Testis (tissue), 3 donors: ENCODE measurements around the gene IFIH1. TPM values are rescaled to one million over a fixed set of nuclear protein-coding genes. Genes with fewer than 3 reads are reported as not detected.
A peak's percentile ranks its signal among the peaks of the same experiment; 100 is the strongest.

Experiments used
- DNase-seq: peaks from one replicate; pipeline ENCODE4 v3.0.0-alpha.2; 2019
- H3K27ac ChIP-seq, 2 donors: fragments of 200-600 bp; sonication (generic); one replicate each; pipeline ENCODE4 v1.5.1; 2019
- H3K27me3 ChIP-seq: fragments of 200-600 bp; sonication (generic); one replicate; pipeline ENCODE4 v1.5.1; 2019
- H3K36me3 ChIP-seq: fragments of 200-600 bp; sonication (generic); one replicate; pipeline ENCODE4 v1.5.1; 2017; ENCODE audit warnings: low read depth; ENCODE audit errors: missing control alignments
- H3K4me1 ChIP-seq: fragments of 200-600 bp; sonication (generic); one replicate; pipeline ENCODE4 v1.5.1; 2019
- H3K4me3 ChIP-seq, 2 donors: fragments of 200-600 bp; sonication (generic); one replicate each; pipeline ENCODE4 v1.5.1; 2017 to 2019
- H3K9me3 ChIP-seq: fragments of 200-600 bp; sonication (generic); one replicate; pipeline ENCODE4 v1.5.1; 2017
- POLR2A ChIP-seq: fragments of 450-650 bp; IDR thresholded peaks from one replicate; pipeline ENCODE4 v1.6.1; 2017; ENCODE audit warnings: antibody characterized with exemption, mild to moderate bottlenecking, moderate library complexity
- WGBS, 2 donors: methylation state at CpG; one replicate each; pipeline ENCODE4 v1.1.5; 2018; 5-methylcytosine and 5-hydroxymethylcytosine counted together
- intact Hi-C: fragments of 100-400 bp; cut with DNase I; formaldehyde crosslinking; loops from one replicate; pipeline ENCODE4 v1.15.1; 2023; ENCODE audit warnings: low total_unique reads
- polyA plus RNA-seq: library from polyadenylated mRNA; stranded (reverse); fragments of 350-450 nt; fragmentation: Illumina TruSeq; extraction: RNeasy Lipid Tissue Mini Kit (QIAGEN cat#74804); gene quantifications from one replicate; pipeline ENCODE4 v1.2.3, GENCODE V29; 2014; ENCODE audit warnings: low read depth, low replicate concordance; ENCODE audit not compliant: insufficient read depth
- total RNA-seq, 2 donors: library from RNA; depleted of rRNA; stranded (reverse); fragments of >200 nt; gene quantifications; one replicate each; pipeline ENCODE4 v1.2.3, GENCODE V29; 2016
- TF ChIP-seq, protein P1 (sequence below), 3 experiments: fragments of 450-650 bp in 2 of 3; fragments of 200-600 bp in 1 of 3; sonication (generic) in 1 of 3; IDR thresholded peaks; one replicate each; pipeline ENCODE4 v1.5.1; 2016 to 2019; ENCODE audit warnings: antibody characterized with exemption in 3 of 3, mild to moderate bottlenecking in 2 of 3, moderate library complexity in 1 of 3

The IFIH1 gene
- total and polyA plus RNA-seq, 3 donors from 2014 or later: 6.0 to 12.8 (median 8.2) TPM

DNA sequence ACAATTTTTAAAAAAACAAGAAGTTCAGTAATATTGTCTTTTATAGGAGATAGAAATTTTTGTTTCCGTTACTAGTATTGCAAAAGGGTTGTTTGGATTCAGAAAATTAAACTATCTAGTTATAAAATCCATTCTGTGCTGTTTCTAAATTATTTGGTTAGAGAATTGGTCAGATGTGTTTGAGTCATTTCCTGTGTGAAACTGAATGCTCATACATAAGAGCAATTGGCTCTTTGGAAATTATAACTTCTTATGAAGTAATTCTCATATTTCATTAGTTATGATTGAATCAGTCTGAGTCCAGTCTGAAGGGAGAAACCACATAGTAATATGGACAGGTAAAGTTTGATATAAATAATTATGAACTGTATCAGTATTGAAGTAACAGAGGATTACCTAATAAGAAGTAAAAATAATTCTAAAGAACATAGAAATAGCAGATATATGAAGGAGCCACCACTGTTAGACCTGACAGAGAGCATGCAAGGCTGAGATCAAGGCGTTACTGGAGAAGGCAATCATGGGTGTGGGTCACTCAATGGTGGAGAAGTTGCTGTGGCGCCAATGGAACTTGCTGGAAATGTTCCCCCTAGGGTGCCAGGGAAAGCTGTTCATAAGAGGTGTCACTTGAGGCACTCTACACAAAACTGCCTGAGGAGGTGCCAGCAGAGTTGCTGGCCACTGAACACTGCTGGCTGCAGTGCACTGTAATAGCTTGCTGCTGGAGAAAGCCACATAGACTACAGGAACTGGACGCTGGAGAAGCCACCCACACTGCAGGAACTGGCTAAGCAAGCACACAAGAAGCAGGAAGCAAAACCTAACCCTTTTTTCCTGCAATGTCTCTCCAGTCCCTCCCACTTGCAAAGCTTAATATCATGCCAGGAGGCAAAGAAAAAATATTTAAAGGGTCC lies 57.2 kb downstream of the IFIH1 start:
- no peak overlapping the region for H3K4me3 ChIP-seq
- H3K36me3 ChIP-seq: no peaks in the 10 kb centered on the region
- intact Hi-C loops: no loop called here
- 63 to 65% methylated on average over 4 of the region's 4 CpGs for WGBS, 2 donors
- H3K27ac ChIP-seq: no peak overlapping the region
- DNase-seq: peak; percentile 41
- no peaks in the 10 kb centered on the region for H3K4me1 ChIP-seq
- TF ChIP-seq, protein P1, sequence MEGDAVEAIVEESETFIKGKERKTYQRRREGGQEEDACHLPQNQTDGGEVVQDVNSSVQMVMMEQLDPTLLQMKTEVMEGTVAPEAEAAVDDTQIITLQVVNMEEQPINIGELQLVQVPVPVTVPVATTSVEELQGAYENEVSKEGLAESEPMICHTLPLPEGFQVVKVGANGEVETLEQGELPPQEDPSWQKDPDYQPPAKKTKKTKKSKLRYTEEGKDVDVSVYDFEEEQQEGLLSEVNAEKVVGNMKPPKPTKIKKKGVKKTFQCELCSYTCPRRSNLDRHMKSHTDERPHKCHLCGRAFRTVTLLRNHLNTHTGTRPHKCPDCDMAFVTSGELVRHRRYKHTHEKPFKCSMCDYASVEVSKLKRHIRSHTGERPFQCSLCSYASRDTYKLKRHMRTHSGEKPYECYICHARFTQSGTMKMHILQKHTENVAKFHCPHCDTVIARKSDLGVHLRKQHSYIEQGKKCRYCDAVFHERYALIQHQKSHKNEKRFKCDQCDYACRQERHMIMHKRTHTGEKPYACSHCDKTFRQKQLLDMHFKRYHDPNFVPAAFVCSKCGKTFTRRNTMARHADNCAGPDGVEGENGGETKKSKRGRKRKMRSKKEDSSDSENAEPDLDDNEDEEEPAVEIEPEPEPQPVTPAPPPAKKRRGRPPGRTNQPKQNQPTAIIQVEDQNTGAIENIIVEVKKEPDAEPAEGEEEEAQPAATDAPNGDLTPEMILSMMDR (IDR thresholded peaks at IDR 0.05): no peak
- no peak for TF ChIP-seq POLR2A
- H3K27me3 ChIP-seq: no peaks in the 10 kb centered on the region
- no peaks in the 10 kb centered on the region for H3K9me3 ChIP-seq

DNA sequence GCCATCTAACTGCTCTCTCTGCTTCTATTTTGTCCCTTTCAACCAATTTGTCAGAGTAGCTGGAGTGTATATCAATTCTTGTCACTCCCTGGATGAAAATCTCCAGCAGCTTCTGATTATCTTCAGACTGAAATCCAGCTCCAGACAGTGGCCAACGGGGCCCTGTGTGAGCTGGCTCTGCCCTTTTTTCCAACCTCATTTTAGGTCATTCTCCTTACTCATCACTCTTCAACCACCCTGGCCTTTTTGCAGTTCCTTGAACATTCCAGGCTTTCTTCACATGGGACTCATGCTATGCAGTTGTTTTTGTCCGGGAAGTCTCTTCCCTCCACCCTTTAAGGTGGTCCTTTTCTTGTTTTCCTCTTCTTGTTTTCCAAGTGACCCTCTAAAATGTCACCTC lies 59.8 kb downstream of the IFIH1 start:
- TF ChIP-seq, protein P1 (IDR thresholded peaks at IDR 0.05): no peak
- no peak for TF ChIP-seq POLR2A
- H3K4me1 ChIP-seq: no peaks in the 10 kb centered on the region
- H3K27me3 ChIP-seq: no peaks in the 10 kb centered on the region
- intact Hi-C loops: no loop called here
- H3K27ac ChIP-seq: no peak overlapping the region
- H3K36me3 ChIP-seq: no peaks in the 10 kb centered on the region
- 81 to 86% methylated on average over 2 of the region's 2 CpGs for WGBS, 2 donors
- H3K9me3 ChIP-seq: no peaks in the 10 kb centered on the region
- no peak overlapping the region for H3K4me3 ChIP-seq
- DNase-seq: no peak

DNA sequence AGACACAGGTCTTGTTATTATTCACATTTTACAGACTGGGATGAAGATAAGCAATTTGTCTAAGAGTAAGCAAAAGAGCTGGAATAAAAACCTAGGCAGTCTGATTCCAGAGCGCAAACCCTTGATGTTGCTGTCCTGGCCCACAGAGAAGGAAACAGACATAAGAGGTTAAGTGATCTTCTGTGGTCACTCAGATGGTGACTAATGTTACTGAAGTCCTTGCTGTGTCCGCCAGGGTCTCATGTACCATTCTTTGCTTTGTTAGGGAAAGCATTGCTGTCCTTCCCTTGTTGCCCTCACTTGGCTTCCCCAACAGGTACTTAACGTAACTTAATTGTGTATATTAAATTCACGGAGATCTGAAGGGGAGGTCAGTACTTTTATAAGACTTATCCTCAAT lies 60.3 kb downstream of the IFIH1 start:
- Histone ChIP-seq H3K36me3 (no peaks in the 10 kb centered on the region), H3K27ac (no peak overlapping the region), H3K4me3 (no peak overlapping the region), H3K9me3 (no peaks in the 10 kb centered on the region), H3K4me1 (no peaks in the 10 kb centered on the region), H3K27me3 (no peaks in the 10 kb centered on the region)
- DNase-seq: no peak
- 89% methylated on average over 4 of the region's 4 CpGs for WGBS, 2 donors
- intact Hi-C loops: no loop called here
- TF ChIP-seq, protein P1 (IDR thresholded peaks at IDR 0.05): no peak
- TF ChIP-seq POLR2A: no peak

DNA sequence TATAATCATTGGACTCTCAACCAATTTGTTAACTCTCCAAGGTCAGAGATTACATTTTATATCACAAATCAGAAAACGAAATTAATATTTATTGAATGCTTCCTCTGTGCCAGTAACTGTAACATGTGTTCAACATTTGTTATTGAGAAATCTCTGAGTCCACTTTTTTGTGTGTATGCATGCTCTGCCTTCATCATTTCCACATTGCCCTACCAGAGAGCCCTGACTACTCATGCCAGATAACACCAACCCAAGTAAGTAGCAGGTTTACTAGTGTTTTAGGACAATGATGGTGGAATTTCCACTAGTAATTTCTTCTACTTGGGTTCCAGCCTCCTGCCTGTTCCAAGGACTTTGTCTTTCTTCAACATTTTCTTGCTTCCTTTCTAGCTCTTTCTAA lies 61.1 kb downstream of the IFIH1 start:
- Histone ChIP-seq H3K4me1 (no peaks in the 10 kb centered on the region), H3K9me3 (no peaks in the 10 kb centered on the region), H3K27ac (no peak overlapping the region), H3K4me3 (no peak overlapping the region), H3K27me3 (no peaks in the 10 kb centered on the region), H3K36me3 (no peaks in the 10 kb centered on the region)
- no peak for DNase-seq
- WGBS, 2 donors: 32 to 62% methylated on average over 1 of the region's 1 CpG
- TF ChIP-seq POLR2A: no peak
- TF ChIP-seq, protein P1 (IDR thresholded peaks at IDR 0.05): no peak
- intact Hi-C loops: no loop called here

DNA sequence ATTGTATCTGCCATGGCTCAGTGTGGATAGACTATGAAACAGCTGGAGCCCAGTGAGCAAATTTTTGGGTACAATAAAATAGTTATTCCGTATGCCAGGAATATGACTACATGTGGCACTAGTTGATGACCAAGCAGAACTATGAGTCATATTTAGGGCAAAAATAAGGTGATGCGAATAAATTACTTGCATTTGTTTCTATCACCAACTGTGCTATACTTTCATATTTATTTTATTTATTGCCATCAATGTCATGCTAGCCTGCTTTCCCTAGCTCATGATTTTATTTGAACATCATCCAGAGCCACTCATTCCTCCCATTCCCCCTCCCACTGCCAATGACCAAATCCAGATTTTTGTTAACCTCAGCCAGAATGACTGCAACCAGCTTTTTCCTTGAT lies 61.9 kb downstream of the IFIH1 start:
- intact Hi-C loops: no loop called here
- 81 to 89% methylated on average over 2 of the region's 2 CpGs for WGBS, 2 donors
- Histone ChIP-seq H3K27me3 (no peaks in the 10 kb centered on the region), H3K27ac (no peak overlapping the region), H3K9me3 (no peaks in the 10 kb centered on the region), H3K36me3 (no peaks in the 10 kb centered on the region), H3K4me1 (no peaks in the 10 kb centered on the region), H3K4me3 (no peak overlapping the region)
- no peak for DNase-seq
- no peak for TF ChIP-seq POLR2A
- TF ChIP-seq, protein P1 (IDR thresholded peaks at IDR 0.05): no peak
